ENCODE results near the gene FCAMR.

DNA sequence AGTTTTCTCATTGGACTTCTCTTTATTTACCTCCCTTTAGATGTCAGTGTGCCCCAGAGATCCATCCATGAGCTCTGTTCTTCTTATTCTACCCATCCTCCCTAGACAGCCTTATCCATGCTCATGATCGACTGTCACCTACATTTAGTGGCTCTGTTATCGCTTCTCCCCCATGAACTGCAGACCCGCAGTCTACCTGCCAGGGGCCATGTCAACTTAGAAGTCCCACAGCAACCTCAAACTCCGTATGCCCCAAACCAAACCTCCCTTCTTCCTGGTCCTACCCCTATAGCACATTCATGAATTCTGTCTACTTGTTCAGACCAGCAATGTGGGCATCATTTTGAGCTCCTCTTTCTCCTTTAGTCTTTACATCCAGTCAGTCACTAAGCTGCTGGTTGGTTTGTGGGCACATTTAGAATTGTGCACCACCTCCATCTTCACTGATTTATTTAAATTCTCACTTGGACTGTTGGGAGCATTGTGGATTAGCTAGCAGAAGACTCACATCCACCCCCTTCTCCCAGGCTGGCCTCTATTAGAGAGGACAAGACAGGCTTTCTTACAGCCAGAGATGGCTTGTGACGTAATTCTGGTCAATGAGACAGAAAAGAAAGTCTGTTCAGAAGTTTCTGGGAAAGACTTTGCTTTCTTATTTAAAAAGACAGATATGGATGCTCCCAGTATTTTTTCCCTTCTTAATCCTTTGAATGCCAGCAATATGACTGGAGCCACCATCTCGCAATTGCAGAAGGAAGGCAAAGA lies 43.2 kb upstream of the FCAMR start:
- no peak for TF ChIP-seq ZNF394 (tag by site-specific recombination; IDR thresholded peaks at IDR 0.05; ENCODE audit: borderline replicate concordance)
- TF ChIP-seq SP3 (tag by site-specific recombination; IDR thresholded peaks at IDR 0.05), result no peak
- TF ChIP-seq, protein P1, sequence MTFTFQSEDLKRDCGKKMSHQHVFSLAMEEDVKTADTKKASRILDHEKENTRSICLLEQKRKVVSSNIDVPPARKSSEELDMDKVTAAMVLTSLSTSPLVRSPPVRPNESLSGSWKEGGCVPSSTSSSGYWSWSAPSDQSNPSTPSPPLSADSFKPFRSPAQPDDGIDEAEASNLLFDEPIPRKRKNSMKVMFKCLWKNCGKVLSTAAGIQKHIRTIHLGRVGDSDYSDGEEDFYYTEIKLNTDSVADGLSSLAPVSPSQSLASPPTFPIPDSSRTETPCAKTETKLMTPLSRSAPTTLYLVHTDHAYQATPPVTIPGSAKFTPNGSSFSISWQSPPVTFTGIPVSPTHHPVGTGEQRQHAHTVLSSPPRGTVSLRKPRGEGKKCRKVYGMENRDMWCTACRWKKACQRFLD (tag by site-specific recombination; IDR thresholded peaks at IDR 0.05), result no peak
- TF ChIP-seq, protein P2, sequence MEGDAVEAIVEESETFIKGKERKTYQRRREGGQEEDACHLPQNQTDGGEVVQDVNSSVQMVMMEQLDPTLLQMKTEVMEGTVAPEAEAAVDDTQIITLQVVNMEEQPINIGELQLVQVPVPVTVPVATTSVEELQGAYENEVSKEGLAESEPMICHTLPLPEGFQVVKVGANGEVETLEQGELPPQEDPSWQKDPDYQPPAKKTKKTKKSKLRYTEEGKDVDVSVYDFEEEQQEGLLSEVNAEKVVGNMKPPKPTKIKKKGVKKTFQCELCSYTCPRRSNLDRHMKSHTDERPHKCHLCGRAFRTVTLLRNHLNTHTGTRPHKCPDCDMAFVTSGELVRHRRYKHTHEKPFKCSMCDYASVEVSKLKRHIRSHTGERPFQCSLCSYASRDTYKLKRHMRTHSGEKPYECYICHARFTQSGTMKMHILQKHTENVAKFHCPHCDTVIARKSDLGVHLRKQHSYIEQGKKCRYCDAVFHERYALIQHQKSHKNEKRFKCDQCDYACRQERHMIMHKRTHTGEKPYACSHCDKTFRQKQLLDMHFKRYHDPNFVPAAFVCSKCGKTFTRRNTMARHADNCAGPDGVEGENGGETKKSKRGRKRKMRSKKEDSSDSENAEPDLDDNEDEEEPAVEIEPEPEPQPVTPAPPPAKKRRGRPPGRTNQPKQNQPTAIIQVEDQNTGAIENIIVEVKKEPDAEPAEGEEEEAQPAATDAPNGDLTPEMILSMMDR (tag by site-specific recombination; IDR thresholded peaks at IDR 0.05), result no peak

All from HEK293 (cell line).